Caki2 (cell line): Measurements from ENCODE around the gene MSANTD3. TPM values are rescaled to one million over a fixed set of nuclear protein-coding genes. Genes with fewer than 3 reads are reported as not detected.

Source experiments
- DNase-seq: peaks from one replicate; pipeline ENCODE4 v3.0.0-alpha.2; 2015; ENCODE audit warnings: low read depth
- in situ Hi-C: cut with HindIII; loops from 2 replicates; pipeline ENCODE4 v1.10.0; 2016; ENCODE audit warnings: low sequenced_read_pairs, low pct_unique_long_range_greater_than_20kb, mixed read lengths
- total RNA-seq: library from RNA; depleted of rRNA; stranded (reverse); fragments of >200 nt; shearing (Covaris generic); gene quantifications from 2 replicates; pipeline ENCODE4 v1.2.3, GENCODE V29; 2014; ENCODE audit warnings: low replicate concordance; rRNA removed

Gene MSANTD3
- total RNA-seq, 1 experiment from 2014 or later, result 90.2 TPM

DNA sequence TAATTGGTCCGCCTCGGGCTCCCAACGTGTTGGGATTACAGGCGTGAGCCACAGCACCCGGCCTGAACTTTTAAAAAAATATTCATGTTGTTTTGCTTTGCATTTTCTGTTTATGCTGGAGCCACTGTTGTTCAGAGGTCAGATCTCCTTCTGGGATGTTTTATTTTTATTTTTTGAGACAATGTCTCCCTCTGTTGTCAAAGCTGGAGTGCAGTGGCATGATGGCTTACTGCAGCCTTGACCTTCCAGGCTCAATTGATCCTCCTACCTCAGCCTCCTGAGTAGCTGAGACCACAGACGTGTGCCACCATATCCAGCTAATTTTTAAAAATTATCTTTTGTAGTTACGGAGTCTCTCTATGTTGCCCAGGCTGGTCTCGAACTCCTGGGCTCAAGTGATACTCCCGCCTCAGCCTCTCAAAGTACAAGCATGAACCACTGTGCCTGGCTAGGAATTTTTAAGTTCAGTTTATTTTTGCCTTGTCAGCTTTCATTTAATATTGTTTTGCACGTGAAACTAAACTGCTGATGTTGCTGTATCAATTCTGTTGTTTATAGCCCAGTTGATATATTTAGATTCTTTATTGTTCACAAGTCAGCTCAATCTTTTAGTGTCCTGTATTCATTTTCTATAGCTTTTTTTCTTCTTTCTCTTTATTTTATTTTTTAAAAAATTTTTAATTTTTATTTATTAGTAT, 59.7 kb downstream of the MSANTD3 start:
- in situ Hi-C loops, result no loop called here
- DNase-seq, result no peak

DNA sequence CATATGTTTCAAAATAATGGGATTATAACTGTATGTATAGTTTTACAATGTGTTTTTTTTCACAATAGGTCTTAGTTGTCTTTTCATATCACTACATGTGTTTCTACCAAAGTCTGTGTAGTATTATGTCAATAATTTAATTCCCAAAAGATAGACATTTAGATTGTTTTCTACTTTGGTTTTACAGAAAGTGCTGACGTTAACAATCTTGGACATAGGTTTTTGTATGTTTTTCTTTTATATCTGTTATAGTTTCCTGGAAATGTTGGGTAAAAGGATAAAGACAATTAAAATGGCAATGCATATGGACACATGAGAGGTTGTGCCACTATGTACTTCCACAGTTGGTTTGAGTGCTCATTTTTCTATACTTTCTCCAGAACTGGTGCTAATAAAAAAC, 61.2 kb downstream of the MSANTD3 start:
- in situ Hi-C loops, result no loop called here
- DNase-seq, result no peak

DNA sequence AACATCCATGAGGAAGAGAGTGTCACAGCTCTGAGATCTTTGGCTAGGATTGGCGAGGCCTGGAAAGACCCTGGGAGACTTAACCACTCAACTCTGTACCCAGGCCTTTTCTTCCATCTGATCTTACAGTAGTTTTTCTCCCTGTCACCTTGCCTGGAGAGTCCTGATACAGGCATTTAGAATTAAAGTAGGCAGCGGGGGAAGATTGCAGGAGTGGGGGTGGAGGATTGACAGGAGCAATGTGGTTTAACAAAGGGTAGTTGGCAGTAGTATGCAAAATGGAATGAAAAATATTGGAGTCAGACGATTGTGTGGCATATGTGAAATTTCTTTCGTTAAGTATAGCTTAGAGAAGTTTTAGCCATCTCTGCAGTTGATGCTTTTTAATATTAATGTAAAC, 62.9 kb downstream of the MSANTD3 start:
- in situ Hi-C loops, result no loop called here
- no peak for DNase-seq

DNA sequence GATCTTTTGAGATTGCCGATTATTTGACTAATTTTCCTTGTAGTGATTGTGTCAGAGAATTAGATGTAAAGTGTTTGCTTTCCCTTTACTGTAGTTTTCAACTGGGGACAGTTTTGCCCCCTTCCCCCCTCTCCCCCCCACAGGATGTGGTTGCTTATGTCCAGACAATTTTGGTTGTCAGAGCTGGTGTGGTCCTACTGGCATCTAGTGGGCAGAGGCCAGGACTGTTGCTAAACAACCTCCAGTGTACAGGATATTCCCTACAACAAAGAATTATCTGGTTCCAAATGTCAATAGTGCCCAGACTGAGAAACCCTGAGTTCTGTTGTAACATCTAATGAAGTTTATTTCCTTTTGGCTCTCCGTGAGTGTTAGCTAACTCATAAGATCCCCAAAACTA, 66.0 kb downstream of the MSANTD3 start:
- in situ Hi-C loops, result no loop called here
- no peak for DNase-seq

DNA sequence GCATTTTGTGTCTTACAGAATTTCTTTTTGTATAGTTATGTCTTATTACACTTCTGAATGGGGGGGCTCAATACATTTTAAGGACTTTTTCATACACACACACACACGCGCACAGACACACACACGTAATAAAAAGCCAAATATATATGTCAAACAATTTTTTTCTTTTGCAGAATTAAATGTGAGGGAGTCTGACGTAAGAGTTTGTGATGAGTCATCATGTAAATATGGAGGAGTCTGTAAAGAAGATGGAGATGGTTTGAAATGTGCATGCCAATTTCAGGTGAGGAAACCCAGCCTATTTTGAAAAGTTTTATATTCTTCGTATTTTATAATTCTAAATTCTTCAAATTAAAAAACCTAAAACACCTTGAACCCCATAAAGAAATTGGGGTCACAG, 71.6 kb downstream of the MSANTD3 start:
- DNase-seq, result no peak
- in situ Hi-C loops, result no loop called here

DNA sequence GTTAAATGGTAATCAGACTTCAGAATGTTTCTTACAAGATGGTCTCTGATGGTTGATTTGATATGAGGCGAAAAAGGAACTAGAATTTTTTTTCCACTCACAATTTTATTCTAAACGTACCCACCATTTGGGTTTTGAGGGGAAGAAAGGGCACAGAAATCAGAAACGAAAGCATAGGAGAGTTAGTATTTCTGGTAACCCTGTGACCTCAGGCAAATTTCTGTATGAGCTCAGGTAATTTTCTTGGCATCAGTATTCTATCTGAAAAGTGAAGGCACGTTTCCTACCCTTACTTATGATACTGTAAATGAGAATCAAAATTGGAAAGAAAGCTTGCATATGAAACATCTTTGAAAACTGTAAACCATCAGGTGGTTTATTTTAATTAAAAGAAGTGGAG, 72.5 kb downstream of the MSANTD3 start:
- in situ Hi-C loops, result no loop called here
- DNase-seq, result no peak

DNA sequence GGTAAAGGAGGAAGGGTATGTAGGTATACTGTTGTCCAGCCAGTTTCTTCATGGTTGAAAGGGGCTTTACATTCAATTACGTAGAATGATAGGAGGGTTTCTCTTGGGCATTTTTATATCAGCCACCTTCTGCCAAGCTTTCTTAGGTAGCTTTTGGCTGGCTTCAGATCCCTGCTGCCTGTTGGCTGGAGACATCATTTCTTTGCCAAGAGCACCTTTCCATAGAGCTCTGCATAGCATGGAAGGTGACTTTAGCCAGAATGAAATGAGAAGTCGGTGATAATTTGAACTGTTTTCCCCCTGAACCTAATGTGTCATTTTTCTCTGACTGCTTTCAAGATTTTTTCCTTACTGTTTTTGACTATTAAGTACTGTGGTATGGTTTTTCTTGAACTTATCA, 72.9 kb downstream of the MSANTD3 start:
- in situ Hi-C loops, result no loop called here
- no peak for DNase-seq

Other genes with a start within 250 kb of the MSANTD3 start
- 20.6 and 25.8 TPM in 2 replicates for gene TEX10, start 74.2 kb upstream of the MSANTD3 start, total RNA-seq
- gene TMEFF1, start 46.0 kb downstream of the MSANTD3 start, total RNA-seq, result 3.1 and 27.3 TPM in 2 replicates
- 0.74 TPM in 1 of 2 replicates, not detected in the other for gene CAVIN4, start 150.9 kb downstream of the MSANTD3 start, total RNA-seq